DMS 273 treated with DMSO at 0.1 percent for 48 hours (cell line): Measurements from ENCODE around the gene DLGAP4.

ENCODE experiments used
- DNase-seq: peaks from one replicate; lab custom pipeline; 2025; lab: John Stamatoyannopoulos, UW

DLGAP4 gene

DNA sequence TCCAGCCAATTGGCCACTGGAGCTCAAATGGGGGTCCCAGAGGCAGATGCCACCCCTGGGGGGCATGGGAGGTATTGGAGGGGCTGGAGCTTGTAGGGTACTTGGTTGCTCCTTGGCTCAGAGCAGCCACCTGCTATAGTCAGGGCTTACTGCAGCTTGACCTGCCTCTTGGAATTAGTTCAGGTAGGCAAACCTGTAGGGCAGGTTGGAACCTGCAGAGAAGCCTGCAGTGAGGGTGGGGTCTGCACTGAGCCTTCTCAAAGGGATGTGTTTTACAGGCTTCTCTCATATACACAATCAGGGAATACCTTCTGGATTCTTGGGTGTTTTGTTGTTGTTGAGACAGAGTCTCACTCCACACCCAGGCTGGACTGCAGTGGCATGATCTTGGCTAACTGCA, 141.0 kb downstream of the DLGAP4 start:
- DNase-seq = no peak

DNA sequence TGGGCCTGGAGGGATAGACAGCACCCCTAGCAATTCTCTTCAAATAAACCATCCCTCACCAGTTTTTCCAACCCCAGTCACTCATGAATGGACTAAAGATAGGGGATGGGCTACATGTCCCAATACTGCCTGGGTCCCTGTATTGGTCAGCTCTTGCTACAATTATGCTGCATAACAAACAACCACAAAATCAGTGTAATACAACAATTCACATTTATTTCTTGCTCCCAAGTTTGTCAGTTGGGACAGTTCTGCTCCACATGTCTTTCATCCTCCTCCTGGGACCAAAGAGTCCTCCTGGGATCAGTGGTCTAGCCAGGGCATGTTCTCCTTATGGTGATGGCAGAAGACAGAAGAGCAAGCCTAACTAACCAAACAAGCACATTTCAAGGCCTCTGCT, 143.5 kb downstream of the DLGAP4 start:
- no peak for DNase-seq

DNA sequence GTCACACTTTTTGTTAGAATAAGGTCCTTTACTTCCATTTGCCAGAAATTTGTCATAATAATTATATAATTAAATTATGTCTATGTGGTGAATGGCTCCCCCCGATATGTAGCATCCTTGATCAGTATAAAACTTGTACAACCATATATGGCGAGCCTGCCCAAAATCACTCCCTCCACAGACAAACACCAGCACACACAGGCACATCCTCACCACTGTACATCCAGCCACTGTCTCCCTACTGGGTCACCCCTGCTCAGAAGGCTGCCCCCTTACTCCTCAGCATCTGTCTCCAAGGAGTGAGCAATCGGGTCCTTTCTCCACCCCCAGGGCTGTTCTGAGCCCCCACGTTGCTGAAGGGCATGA, 148.2 kb downstream of the DLGAP4 start:
- DNase-seq = no peak

DNA sequence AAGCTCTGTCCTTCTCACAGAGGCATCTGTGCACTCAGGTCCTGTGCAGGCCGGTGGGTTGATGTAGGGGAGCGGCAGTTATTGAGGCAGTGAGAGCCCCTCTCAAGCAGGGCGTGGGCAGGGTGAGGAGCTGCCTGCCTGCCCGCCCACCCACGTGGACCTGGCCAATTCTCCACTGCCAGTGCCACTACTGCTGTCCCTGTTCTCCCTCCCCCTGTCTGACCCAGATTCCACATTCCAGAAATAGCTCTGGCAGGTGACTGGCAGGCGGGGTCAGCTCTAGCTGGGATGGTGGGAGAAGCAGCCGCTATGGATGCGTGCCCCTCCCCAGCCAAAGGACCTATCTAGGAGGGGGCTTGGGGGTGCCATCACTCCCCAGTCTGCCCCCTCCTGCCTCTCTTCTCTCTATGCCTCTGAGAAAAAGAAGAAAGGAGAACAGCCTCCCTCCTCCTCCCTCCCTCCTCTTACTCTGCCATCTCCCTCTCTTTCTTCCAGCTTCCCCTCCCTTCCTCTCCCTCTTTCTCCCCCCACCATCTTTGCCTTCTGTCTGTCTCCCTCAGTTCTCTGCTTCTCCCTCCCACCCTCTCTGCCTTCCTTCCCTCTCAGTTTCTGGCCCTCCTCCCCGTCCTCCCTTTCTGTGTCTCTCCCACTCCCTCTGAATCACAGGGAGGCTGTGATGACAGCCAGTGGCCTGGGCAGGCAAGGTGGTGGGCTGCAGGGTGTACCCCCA, 148.7 kb downstream of the DLGAP4 start:
- DNase-seq = no peak

DNA sequence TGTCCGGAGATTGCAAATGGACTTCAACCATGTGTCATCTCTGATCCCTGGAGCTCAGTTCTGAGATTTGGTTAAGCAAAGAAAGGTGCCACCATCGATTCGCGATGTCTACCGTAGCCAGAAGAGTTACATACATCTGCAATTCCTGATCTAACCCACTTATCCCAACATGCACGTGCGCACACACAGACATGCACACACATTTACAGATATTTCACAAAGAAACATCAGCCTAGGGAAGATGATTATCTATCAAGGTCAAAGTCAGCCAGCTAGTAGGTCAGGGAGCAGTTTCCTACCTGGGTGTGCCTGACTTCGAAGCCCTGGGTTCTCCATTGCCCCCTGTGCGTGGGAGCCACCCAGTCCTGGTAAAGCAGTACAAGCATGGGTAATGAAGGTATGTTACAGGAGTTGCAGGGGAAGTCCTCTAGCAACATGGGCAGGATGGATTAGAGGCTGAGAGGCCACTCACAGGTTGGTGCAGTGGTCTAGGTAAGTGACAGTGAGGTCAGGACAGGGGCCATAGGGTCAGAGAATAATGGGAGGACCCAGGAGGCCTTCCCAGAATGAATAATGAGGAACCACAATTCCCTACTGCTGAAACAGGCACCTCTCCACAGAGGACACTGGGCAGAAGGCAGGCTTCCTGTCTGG, 150.0 kb downstream of the DLGAP4 start:
- DNase-seq = no peak

DNA sequence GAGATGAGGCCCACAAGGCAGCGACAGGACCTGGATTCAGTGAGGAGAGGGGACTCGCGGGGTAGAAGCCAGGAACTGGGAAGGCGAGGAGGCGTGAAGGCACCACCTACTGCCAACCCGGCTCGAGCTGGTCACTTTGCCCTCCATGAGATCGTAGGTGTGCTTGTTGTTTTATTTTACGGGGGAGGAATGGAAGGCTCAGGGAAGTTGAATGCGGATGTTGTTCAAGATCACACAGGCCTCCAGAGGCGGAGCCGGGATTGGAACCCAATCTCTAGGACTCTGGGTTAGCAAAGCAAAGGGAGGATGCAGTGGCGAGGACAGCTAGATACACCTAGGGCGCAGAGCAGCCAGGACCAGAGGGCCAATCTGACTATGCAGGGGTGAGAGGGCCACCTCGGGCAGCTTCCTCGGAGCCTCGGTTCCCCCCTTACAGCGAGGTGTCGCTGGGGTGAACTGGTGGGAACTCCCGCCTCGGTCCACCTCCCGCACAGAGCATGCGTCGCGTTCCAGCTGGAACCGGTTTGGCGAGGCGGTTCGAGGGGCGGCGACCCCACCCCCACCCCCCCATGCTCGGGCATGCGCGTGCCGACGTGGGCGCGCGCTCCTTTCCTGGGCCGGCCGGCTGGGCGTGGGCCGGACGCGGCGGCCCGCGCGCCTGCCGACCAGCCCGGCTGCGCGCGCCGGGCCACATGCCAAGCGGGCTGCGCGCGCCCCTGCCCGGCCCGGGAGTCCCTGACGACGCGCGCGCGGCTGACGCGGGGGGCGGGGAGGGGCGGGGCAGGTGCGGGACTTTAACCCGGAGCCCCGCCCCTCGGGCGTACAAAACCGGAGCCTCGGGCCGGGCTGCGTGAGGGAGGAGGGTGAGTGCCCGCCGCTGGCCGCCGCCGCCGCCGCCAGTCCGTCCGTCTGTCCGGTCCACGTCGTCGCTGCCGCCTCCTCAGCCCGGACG, 154.8 kb downstream of the DLGAP4 start:
- DNase-seq = peak; percentile 67

DNA sequence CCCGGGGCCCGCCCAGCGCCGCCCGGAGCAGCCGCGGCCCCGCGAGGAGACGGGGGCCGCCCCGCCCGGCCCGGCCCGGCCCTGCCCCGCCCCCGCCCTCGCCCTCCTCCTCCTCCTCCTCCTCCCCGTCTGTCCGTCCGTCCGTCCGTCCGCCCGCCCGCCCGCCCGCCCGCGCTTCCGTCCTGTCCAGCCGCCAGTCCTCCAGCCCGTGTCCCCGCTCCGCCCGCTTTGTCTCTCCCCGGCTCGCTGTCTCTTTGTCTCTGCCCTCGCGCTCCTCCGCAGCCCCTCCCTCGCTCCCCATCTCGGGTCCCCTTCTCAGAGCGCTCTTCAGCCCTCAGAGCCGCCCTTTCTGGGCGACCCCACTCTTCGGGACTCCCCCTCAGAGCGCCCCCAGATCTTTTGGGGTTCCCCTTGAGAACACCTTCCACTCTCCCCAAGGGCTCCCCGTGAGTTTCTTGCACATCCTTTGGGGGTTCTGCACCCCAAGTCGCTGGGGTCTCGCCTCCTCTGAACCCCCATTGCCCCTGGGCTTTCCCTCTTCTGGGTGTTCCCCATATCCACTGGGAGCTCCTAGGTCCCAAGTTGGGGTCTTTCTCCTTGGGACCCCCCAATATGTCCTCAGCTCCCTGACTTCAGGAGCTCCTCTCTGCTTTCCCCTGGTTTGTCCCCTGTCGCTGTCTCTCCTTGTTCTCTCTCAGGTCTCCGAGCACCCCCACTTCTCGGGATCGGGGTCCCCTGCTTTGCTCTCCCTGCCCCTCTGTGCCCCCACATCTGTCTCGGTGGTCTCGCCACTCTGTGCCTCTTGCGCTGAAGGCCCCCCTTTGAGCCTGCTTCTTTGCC, 155.7 kb downstream of the DLGAP4 start:
- peak; percentile 12 for DNase-seq

DNA sequence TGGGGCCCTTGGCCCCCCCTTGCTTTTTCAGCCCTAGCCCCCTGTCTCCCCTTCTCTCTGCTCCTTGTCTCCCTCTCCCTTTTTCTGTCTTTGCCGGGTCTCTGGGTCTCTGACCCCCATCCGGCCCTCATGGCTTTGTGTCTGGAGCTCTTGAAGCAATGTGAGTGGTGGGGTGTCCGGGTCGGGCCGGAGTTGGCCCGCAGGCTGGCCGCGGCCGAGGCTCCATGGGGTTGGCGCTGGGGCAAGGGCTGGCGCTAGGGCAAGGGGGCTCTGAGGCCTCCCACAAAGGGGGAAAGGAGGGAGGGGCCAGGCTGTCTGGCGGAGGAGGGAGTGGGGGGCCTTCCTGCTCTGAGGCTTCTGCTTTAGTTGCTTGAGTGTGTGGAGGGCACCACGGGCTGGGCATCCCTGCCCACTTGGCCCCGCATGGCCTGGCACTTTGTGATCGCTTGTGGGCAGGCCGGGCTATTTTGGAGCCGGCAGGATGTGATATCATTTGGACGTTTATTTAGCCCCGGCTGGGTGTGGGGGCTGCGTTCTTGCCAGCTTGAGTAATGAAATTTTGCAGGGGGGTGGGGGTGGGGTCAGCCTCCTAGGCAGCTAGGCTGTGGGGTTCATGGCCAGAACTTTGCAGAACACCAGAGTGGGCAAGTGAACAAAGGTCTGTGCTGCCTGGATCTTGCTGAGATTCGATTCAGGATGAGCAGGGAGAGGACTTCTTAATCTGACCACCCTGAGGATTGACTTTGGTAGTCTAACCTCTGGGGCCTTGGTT, 156.5 kb downstream of the DLGAP4 start:
- DNase-seq = no peak

DNA sequence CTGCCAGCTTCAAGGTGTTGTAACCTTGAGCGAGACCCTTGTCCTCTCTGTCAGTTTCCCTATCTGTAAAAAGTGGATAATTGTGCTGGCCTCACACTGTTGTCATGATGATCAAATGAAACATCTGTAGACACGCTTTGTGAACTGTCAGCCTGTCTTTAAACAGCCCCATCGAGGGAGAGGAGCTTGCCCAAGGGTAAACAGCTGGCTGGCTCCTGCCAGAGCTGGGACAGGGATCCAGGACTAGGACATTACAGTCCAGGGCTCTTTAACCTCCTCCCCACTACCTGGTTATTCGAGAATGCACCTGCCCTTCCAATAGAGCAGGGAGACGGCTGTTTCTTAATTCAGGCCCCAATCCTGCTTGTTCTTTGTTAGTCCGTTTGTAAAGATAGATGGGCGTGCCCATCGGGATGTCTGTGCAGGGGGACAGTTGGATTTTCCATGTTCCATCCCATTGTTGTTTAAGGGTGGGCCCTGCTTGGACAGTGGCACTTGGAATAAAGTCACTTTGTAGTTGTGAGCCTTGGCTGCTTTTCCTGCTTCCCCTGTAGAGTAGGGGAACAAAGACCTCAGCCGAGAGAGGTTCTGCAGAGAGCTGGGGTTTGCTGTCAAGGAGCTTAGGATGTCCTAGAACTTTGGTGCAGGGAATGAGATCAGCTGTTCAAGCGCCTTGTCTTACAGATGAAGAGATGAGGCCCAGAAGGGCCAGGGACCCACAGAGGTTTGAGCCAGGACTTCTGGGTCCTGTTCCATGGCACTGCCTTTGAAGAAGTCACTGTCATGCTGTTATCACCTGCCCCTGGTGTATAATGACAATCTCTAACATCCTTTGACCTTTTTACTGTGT, 157.3 kb downstream of the DLGAP4 start:
- no peak for DNase-seq

DNA sequence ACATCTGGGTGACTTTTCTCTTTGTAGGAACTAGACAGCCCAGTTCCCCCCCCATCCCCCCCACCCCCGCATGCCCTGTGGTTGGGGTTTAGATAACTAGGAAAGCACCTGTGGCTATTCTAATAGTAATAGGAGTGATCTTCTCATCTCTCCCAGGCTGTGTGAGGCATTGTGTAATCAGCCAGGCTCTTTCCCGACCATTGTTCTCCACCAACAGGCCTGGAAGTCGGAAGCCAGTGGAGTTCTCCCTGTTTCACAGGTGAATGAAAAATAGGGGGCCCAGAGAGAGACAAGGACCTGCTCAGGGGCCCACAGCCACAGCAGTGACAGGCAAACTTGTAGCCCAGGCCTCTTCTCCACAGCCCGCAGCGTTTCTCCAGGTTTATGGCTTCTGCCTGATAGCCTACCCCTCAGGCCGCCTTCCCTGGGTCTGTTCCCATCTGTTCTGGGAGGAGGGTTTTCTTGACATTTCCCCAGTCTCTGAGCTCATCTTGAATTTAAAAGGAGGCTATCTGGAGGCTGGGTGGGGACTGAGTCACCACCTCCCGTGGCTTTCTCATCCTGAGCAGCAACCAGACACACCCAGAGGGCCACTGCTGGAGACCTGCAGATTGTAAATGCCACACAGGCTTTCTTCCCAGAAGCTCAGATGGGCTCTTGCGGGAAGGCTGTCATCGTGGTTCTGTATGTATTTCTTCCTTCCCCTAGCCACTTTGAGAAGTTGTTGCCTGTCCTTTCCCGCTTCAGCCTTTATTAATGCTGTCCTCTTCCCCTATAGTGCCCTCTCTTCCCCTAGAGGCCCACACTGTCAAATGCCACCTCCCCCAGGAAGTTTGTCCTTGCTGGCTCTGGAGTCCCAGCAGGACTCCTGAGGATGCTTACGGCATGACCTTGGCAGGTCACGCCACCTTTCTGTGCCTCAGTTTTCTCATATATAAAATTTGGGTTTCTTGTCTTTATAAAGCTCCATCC, 159.3 kb downstream of the DLGAP4 start:
- no peak for DNase-seq

DNA sequence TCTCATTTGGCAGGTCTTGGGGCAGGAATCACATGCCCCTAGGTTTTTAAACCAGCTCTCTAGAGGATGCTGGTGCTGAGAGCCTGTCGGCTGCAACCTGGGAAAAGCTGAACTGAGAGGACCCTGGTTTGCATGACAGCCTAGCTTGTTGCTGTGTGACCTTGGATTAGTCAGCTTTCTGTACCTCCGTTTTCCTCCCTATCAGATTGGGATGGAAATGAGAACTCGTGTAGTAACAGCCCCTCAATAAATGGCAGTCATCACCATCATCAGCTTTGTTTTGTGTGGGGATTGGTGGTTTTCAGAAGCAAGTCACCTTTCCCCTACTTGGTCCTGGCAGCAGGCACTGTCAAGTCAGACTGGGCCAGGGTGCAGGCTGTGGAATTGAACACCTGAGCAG, 159.9 kb downstream of the DLGAP4 start:
- no peak for DNase-seq

DNA sequence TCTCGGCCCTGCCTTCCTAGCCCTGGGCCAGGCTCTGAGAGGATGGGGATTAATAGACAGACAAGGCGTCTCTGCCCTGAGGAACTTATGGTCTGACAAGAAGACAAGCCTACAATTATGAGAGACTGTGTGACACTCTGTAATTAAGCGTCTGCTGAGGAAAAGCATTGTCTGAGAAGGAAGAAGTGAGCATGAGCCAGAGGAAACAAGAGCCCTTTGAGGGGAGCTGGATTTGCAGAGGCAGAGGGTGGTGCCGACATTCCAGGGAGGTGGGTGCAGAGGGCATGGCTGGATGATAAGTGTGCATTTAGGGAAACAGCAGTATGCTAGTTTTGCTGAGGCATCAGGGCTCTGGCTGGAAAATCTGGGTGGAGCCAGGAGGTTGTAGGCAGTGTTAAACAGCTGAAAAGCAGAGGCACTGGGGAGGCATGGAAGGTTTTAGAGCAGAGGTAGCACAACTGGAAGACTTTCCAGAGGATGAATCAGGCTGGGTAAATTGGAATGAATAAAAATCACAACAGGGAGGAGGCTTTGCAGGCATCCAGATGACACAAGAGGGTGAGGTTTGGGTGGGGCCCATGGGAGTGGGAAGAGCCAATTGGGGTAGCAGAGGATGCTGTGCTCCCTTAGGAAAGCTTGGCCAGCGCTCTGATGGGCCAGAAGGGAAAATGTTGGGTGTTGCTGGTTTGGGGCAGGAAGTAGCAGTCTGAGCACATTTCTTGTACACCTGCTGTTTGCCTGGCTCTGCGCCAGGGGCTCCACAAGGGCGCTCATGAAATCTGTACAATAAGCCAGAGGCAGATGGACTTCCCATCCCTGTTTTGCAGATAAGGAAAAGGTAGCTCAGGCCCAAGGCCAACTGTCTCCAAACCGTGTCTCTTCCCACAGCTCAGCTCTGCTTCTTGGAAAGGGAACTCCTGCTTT, 161.2 kb downstream of the DLGAP4 start:
- DNase-seq = peak; percentile 90

DNA sequence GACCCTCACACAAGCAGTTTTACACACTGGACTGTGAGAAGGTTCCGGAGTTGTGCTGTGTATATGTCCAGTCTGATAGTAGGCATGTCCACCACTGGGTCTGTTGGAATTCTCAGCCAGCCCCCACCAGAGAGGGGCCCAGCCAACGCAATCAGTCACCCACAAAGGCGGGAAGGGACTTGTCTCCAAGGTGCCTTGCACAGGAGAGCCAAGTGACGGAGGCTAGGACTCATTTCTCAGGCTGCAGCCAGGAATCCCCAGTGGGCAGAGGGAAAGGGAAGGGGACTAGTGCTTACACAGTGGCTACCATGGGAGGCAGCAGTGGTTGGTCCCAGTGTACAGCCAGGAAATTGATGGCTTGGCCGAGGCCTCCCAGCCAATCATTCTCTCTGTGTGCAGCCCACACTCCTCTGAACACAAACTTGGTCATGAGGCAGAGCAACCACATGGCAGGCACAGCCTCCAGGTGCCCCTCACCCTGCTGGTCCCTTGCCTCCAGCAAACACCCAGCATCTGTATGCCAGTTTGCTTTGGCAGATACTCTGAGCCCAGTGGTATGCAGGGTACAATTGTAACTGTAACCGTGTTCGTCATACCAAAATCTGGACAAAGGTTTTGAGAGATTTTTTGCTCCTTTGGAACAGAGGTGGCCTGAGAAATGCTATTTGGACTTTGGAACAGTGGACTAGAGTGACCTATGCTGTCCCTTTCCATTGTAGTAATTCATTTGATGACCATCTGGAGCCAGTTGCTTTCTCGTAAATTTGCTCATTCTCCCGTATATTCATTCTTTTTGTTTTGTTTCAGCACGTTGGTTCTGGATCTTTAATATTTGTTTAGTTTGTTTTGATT, 162.2 kb downstream of the DLGAP4 start:
- DNase-seq = peak; percentile 62

DNA sequence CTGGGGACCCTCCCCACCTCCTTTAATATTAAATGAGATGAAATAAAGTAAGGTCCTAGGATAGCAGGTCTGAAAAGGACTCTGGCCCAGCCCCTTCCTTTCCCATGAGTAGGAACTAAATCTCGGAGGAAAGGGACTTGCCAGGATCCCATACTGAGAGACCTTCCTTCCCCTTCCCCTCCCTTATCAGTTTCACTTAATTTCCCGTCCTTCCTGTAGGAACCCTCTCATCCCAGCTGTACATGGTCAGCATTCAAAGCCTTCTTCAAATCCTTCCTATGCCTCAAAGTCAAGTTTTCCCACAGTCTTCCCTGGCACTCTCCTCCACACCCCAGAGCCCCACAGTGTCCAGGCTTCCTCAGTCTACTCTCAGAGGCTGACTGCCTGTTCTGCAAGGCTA, 163.8 kb downstream of the DLGAP4 start:
- DNase-seq = no peak

DNA sequence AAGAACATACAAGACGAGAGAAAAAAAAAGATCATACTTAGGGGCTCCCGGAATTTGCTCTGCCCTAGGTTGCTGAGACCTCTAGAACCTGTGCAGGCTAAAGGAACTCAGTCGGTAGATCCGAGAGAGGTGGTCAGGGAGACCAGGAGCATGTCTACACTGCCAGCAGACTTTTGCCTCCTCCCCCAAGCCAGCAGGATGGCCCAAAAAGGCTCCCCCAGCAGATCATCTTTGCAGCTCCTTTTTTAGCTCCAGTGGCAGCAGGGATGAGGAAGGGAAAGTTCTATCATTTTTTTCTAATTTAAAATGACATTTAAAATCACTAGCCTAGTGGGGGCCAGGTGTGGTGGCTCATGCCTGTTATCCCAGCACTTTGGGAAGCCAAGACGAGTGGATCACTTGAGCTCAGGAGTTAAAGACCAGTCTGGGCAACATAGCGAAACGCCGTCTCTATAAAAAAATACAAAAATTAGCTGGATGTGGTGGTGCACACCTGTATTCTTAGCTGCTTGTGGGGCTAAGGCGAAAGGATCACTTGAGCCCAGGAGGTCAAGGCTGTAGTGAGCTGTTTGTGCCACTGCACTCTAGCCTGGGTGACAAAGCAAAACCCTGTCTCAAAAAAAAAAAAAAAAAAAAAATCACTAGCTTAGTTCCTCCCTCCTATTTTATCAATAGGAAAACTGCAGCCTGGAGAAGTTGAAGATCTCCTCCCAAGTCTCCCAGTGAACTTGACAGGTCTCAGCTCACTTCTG, 165.9 kb downstream of the DLGAP4 start:
- no peak for DNase-seq

DNA sequence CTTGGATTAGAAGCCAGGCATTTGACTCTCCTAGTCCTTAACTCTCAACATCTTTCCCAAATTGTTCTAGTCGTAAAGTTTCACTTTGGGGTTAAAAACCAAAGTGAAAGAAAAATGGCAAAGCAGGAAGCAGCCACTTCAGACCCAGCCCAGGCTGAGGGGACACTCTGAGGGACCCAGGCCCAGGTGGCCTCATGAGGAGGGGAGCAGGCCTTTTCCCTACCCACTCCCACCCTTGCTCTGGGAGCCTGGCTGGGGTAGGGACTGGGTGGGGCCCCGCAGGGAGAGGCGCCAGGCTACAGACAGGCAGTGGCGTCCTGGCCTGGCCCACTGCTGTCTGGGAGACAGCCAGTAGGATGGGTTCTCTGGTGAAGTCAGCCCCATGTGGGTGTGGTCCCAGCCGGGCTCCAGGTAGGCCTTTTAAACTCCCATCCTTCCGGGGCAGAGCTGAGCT, 166.5 kb downstream of the DLGAP4 start:
- DNase-seq = no peak
